SK-N-SH treated with all-trans-retinoic acid at 6 μM for 48 hours (cell line): ENCODE results near the gene STXBP1.

ENCODE experiments used
- ATAC-seq: fragments of 200-7000 bp; cut with Tn5 transposase; 3 replicates; pipeline ENCODE4 v1.9.1; 2020; ENCODE audit warnings: mild to moderate bottlenecking, moderate library complexity
- ARNTL ChIP-seq: fragments of 450-650 bp; formaldehyde crosslinking; IDR thresholded peaks from 2 replicates; pipeline ENCODE4 v1.5.0; 2020; ENCODE audit warnings: low read depth, mild to moderate bottlenecking, moderate library complexity, borderline replicate concordance
- BACH2 ChIP-seq: fragments of 250-450 bp; sonication (Bioruptor Pico); IDR thresholded peaks from 2 replicates; pipeline ENCODE4 v1.9.0; 2021; ENCODE audit warnings: mild to moderate bottlenecking, borderline replicate concordance
- CSDC2 ChIP-seq: fragments of 250-450 bp; sonication (Bioruptor Pico); IDR thresholded peaks from 2 replicates; pipeline ENCODE4 v1.5.0; 2020; ENCODE audit warnings: mild to moderate bottlenecking, moderate library complexity
- GLIS3 ChIP-seq: fragments of 250-450 bp; sonication (Bioruptor Pico); IDR thresholded peaks from 2 replicates; pipeline ENCODE4 v1.5.0; 2020; ENCODE audit warnings: mild to moderate bottlenecking, moderate library complexity
- ISL1 ChIP-seq: fragments of 250-450 bp; sonication (Bioruptor Pico); IDR thresholded peaks from 2 replicates; pipeline ENCODE4 v2.1.2; 2022; ENCODE audit warnings: mild to moderate bottlenecking, moderate library complexity
- POU6F1 ChIP-seq: fragments of 250-450 bp; sonication (Bioruptor Pico); IDR thresholded peaks from 2 replicates; pipeline ENCODE4 v1.8.0; 2021; ENCODE audit warnings: low read depth, mild to moderate bottlenecking, moderate library complexity, borderline replicate concordance
- RARB ChIP-seq: fragments of 250-450 bp; sonication (Bioruptor Pico); IDR thresholded peaks from 2 replicates; pipeline ENCODE4 v1.8.0; 2021; ENCODE audit warnings: mild to moderate bottlenecking, moderate library complexity
- SNAI2 ChIP-seq: fragments of 250-450 bp; sonication (Bioruptor Pico); IDR thresholded peaks from 2 replicates; pipeline ENCODE4 v1.5.0; 2020; ENCODE audit warnings: mild to moderate bottlenecking, moderate library complexity
- TCF4 ChIP-seq: fragments of 250-450 bp; sonication (Bioruptor Pico); IDR thresholded peaks from 2 replicates; pipeline ENCODE4 v1.8.0; 2021; ENCODE audit warnings: mild to moderate bottlenecking, moderate library complexity, borderline replicate concordance
- ZC3H10 ChIP-seq: fragments of 250-450 bp; sonication (Bioruptor Pico); IDR thresholded peaks from 2 replicates; pipeline ENCODE4 v1.5.1; 2021; ENCODE audit warnings: mild to moderate bottlenecking, moderate library complexity
- ZFP3 ChIP-seq: fragments of 250-450 bp; sonication (Bioruptor Pico); IDR thresholded peaks from 2 replicates; pipeline ENCODE4 v1.5.0; 2020; ENCODE audit warnings: mild to moderate bottlenecking, moderate library complexity
- ZFP30 ChIP-seq: fragments of 450-650 bp; formaldehyde crosslinking; IDR thresholded peaks from 2 replicates; pipeline ENCODE4 v1.5.0; 2022; ENCODE audit warnings: mild to moderate bottlenecking, moderate library complexity
- ZNF70 ChIP-seq: fragments of 450-650 bp; formaldehyde crosslinking; IDR thresholded peaks from 2 replicates; pipeline ENCODE4 v1.5.0; 2020; ENCODE audit warnings: mild to moderate bottlenecking, moderate library complexity
- ZNF8 ChIP-seq: fragments of 450-650 bp; formaldehyde crosslinking; IDR thresholded peaks from 2 replicates; pipeline ENCODE4 v1.5.0; 2020; ENCODE audit warnings: mild to moderate bottlenecking, moderate library complexity
- TF ChIP-seq, protein P1 (sequence below): fragments of 250-450 bp; sonication (Bioruptor Pico); IDR thresholded peaks from 2 replicates; pipeline ENCODE4 v1.8.0; 2020; ENCODE audit warnings: mild to moderate bottlenecking, moderate library complexity, borderline replicate concordance
- TF ChIP-seq, protein P2 (sequence below): fragments of 250-450 bp; sonication (Bioruptor Pico); IDR thresholded peaks from 2 replicates; pipeline ENCODE4 v1.5.0; 2020; ENCODE audit warnings: mild to moderate bottlenecking, moderate library complexity
- TF ChIP-seq, protein P3 (sequence below): fragments of 250-450 bp; sonication (Bioruptor Pico); IDR thresholded peaks from 2 replicates; pipeline ENCODE4 v1.5.1; 2021; ENCODE audit warnings: mild to moderate bottlenecking, moderate library complexity
- TF ChIP-seq, protein P4 (sequence below): fragments of 250-450 bp; sonication (Bioruptor Pico); IDR thresholded peaks from 2 replicates; pipeline ENCODE4 v1.5.1; 2020; ENCODE audit warnings: low read depth, mild to moderate bottlenecking, moderate library complexity

Gene STXBP1

GRCh38 chr9:127588740-127589506 is 23.2 kb upstream of the STXBP1 start (continued):
- TF ChIP-seq, protein P1, sequence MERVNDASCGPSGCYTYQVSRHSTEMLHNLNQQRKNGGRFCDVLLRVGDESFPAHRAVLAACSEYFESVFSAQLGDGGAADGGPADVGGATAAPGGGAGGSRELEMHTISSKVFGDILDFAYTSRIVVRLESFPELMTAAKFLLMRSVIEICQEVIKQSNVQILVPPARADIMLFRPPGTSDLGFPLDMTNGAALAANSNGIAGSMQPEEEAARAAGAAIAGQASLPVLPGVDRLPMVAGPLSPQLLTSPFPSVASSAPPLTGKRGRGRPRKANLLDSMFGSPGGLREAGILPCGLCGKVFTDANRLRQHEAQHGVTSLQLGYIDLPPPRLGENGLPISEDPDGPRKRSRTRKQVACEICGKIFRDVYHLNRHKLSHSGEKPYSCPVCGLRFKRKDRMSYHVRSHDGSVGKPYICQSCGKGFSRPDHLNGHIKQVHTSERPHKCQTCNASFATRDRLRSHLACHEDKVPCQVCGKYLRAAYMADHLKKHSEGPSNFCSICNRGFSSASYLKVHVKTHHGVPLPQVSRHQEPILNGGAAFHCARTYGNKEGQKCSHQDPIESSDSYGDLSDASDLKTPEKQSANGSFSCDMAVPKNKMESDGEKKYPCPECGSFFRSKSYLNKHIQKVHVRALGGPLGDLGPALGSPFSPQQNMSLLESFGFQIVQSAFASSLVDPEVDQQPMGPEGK: no peak

- peak; percentile 78 for ATAC-seq
- TF ChIP-seq TCF4 (CRISPR knock-in tag): no peak
Measured at GRCh38 chr9:127589955-127590370, 22.1 kb upstream of the STXBP1 start.

DNA sequence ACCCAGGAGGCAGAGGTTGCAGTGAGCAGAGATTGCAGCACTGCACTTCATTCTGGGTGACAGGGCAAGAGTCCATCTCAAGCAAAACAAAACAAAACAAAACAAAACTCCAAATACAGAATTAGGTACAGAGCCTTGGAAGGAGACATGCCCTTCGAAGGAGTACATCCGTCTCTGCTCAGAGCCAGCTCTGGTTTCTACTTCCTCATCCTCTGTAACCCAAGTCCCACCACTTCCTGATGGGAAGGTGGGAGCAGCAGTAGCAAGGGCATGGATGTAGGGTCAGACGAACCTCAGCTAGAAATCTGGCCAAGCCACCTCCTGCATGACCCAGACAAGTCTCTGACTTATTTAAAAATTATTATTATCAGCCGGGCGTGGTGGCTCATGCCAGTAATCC is 16.5 kb upstream of the STXBP1 start:
- TF ChIP-seq ISL1 (CRISPR knock-in tag) (no peak), BACH2 (CRISPR knock-in tag) (no peak), ZNF8 (CRISPR knock-in tag) (no peak), CSDC2 (no peak), ZNF70 (CRISPR knock-in tag) (no peak), SNAI2 (CRISPR knock-in tag) (no peak), ARNTL (no peak), ZFP3 (CRISPR knock-in tag) (no peak), ZC3H10 (CRISPR knock-in tag) (no peak), GLIS3 (CRISPR knock-in tag) (no peak), RARB (CRISPR knock-in tag) (no peak), POU6F1 (CRISPR knock-in tag) (no peak)
- TF ChIP-seq, protein P1: no peak
- TF ChIP-seq, protein P2, sequence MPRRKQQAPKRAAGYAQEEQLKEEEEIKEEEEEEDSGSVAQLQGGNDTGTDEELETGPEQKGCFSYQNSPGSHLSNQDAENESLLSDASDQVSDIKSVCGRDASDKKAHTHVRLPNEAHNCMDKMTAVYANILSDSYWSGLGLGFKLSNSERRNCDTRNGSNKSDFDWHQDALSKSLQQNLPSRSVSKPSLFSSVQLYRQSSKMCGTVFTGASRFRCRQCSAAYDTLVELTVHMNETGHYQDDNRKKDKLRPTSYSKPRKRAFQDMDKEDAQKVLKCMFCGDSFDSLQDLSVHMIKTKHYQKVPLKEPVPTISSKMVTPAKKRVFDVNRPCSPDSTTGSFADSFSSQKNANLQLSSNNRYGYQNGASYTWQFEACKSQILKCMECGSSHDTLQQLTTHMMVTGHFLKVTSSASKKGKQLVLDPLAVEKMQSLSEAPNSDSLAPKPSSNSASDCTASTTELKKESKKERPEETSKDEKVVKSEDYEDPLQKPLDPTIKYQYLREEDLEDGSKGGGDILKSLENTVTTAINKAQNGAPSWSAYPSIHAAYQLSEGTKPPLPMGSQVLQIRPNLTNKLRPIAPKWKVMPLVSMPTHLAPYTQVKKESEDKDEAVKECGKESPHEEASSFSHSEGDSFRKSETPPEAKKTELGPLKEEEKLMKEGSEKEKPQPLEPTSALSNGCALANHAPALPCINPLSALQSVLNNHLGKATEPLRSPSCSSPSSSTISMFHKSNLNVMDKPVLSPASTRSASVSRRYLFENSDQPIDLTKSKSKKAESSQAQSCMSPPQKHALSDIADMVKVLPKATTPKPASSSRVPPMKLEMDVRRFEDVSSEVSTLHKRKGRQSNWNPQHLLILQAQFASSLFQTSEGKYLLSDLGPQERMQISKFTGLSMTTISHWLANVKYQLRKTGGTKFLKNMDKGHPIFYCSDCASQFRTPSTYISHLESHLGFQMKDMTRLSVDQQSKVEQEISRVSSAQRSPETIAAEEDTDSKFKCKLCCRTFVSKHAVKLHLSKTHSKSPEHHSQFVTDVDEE: no peak
- TF ChIP-seq, protein P3, sequence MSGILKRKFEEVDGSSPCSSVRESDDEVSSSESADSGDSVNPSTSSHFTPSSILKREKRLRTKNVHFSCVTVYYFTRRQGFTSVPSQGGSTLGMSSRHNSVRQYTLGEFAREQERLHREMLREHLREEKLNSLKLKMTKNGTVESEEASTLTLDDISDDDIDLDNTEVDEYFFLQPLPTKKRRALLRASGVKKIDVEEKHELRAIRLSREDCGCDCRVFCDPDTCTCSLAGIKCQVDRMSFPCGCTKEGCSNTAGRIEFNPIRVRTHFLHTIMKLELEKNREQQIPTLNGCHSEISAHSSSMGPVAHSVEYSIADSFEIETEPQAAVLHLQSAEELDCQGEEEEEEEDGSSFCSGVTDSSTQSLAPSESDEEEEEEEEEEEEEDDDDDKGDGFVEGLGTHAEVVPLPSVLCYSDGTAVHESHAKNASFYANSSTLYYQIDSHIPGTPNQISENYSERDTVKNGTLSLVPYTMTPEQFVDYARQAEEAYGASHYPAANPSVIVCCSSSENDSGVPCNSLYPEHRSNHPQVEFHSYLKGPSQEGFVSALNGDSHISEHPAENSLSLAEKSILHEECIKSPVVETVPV: no peak
- no peak for ATAC-seq

DNA sequence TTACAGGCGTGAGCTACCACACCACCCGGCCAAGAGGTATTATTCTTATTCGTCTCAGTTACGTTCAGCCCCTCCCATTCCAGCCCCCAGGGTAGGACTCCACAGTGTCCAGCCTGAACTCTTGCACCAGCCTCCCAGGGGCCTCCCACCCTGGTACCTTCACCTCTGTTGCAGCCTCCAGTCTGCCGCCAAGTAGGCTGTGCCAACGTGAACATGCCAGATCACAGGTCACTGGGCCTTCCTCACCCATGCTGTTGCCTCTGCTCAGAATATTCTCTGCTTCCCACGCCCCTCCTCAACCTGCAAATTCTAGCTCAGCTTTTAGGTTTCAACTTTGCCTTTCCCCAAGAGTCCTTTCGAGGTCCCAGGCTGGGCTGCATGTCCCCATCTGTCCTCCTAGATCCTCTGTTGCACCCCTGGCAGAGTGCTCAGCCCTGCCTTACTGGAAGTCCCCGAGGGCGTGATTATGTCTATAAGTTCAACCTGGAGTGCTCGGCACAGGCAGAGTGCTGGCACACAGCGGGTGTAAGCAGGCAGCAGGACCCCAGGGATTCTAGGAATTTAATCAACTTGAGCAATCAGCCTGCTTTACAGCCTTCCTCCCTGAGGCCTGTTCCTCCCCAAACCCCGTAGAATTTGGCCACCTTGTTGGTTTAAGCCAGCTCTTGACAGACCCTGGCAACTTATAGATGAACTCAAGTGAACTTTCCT is 13.1 kb upstream of the STXBP1 start:
- peak; percentile 41; the same call in 2 of the 3 replicates for ATAC-seq
- TF ChIP-seq, protein P4, sequence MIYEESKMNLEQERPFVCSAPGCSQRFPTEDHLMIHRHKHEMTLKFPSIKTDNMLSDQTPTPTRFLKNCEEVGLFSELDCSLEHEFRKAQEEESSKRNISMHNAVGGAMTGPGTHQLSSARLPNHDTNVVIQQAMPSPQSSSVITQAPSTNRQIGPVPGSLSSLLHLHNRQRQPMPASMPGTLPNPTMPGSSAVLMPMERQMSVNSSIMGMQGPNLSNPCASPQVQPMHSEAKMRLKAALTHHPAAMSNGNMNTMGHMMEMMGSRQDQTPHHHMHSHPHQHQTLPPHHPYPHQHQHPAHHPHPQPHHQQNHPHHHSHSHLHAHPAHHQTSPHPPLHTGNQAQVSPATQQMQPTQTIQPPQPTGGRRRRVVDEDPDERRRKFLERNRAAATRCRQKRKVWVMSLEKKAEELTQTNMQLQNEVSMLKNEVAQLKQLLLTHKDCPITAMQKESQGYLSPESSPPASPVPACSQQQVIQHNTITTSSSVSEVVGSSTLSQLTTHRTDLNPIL (CRISPR knock-in tag): no peak
- TF ChIP-seq POU6F1 (CRISPR knock-in tag): no peak
- TF ChIP-seq, protein P1: no peak
- TF ChIP-seq, protein P3: no peak
- TF ChIP-seq ZFP30 (CRISPR knock-in tag): no peak
- no peak for TF ChIP-seq TCF4 (CRISPR knock-in tag)
